ENCODE data around the gene BCAS1.

Gene BCAS1

DNA sequence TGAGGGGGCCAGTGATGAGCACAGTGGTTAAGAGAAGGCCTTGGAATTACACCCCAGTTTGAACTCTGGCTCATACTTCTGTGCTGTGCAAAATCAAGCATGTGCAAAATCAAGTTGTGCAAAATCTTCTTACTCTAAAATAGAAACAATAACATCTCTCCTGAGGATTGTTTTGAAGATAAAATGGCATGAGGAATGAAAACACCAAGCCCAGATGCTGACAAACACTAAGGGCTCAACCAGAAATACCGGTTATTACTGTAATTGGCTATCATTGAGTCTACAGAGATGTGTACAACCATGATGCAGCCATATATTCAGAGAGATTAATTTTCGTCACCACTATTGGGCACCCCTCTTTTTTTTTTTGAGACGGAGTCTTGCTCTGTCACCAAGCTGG lies 5.9 kb upstream of the BCAS1 start:
- H3K9ac ChIP-seq (ENCODE audit: low read depth, low read length) = no peak overlapping the region
- no peak overlapping the region for H3K4me2 ChIP-seq (ENCODE audit: insufficient read depth, low read length)
- no peaks in the 10 kb centered on the region for H4K20me1 ChIP-seq (ENCODE audit: insufficient read depth, low read length)

DNA sequence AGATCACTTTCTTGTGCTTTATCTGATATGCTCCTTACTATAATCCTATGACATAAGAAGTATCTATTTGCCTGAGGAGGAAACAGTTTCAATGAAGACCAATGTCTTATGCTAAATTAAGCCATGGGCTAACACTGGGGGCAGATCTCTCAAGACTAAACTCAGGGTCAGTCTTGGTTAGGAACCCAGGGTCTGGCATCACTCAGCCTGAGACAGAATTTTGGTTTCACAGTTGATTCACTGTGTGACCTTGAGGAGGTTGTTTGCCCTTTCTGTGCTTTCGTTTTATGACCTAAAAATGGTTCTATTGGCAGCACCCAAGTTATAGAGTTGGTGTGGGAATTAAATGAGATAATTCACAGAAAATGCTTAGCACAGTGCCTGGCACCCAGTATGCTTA lies 4.9 kb upstream of the BCAS1 start:
- DNase-seq = no peak
- no peak overlapping the region for H3K4me2 ChIP-seq (ENCODE audit: insufficient read depth, low read length)
- H3K79me2 ChIP-seq (ENCODE audit: insufficient read depth, low read length) = no peaks in the 10 kb centered on the region
- no peaks in the 10 kb centered on the region for H3K9me3 ChIP-seq (ENCODE audit: insufficient read depth, low read length, severe bottlenecking)
- no peaks in the 10 kb centered on the region for H3K36me3 ChIP-seq (ENCODE audit: insufficient read depth, low read length)
- no peak overlapping the region for H2AFZ ChIP-seq (ENCODE audit: low read depth, low read length)
- H3K27me3 ChIP-seq (ENCODE audit: insufficient read depth, low read length, poor library complexity) = peaks cover 7% of the 10 kb centered on the region
- peaks cover 13% of the 10 kb centered on the region for H3K4me1 ChIP-seq (ENCODE audit: insufficient read depth, low read length)
- no peaks in the 10 kb centered on the region for H4K20me1 ChIP-seq (ENCODE audit: insufficient read depth, low read length)
- no peak overlapping the region for H3K4me3 ChIP-seq (ENCODE audit: low read depth in 1 of 2, low read length in 2 of 2)
- ATAC-seq (ENCODE audit: insufficient read depth, low read depth) = no peak
- no peak overlapping the region for H3K27ac ChIP-seq (ENCODE audit: low read length)
- H3K9ac ChIP-seq (ENCODE audit: low read depth, low read length) = no peak overlapping the region
- TF ChIP-seq, protein P1, sequence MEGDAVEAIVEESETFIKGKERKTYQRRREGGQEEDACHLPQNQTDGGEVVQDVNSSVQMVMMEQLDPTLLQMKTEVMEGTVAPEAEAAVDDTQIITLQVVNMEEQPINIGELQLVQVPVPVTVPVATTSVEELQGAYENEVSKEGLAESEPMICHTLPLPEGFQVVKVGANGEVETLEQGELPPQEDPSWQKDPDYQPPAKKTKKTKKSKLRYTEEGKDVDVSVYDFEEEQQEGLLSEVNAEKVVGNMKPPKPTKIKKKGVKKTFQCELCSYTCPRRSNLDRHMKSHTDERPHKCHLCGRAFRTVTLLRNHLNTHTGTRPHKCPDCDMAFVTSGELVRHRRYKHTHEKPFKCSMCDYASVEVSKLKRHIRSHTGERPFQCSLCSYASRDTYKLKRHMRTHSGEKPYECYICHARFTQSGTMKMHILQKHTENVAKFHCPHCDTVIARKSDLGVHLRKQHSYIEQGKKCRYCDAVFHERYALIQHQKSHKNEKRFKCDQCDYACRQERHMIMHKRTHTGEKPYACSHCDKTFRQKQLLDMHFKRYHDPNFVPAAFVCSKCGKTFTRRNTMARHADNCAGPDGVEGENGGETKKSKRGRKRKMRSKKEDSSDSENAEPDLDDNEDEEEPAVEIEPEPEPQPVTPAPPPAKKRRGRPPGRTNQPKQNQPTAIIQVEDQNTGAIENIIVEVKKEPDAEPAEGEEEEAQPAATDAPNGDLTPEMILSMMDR (IDR thresholded peaks at IDR 0.05; ENCODE audit: borderline replicate concordance, extremely low read depth, low read length, poor library complexity, severe bottlenecking) = no peak
- TF ChIP-seq EZH2 (IDR thresholded peaks at IDR 0.05; ENCODE audit: borderline replicate concordance, low read depth, low read length, severe bottlenecking) = no peak

More for the DNA sequence above, 5.9 kb upstream of the BCAS1 start:
- Histone ChIP-seq H3K27ac (ENCODE audit: low read length) (no peak overlapping the region), H3K9me3 (ENCODE audit: insufficient read depth, low read length, severe bottlenecking) (no peaks in the 10 kb centered on the region), H3K4me1 (ENCODE audit: insufficient read depth, low read length) (peaks cover 13% of the 10 kb centered on the region), H3K27me3 (ENCODE audit: insufficient read depth, low read length, poor library complexity) (peaks cover 11% of the 10 kb centered on the region), H3K36me3 (ENCODE audit: insufficient read depth, low read length) (no peaks in the 10 kb centered on the region), H3K4me3 (ENCODE audit: low read depth in 1 of 2, low read length in 2 of 2) (no peak overlapping the region), H3K79me2 (ENCODE audit: insufficient read depth, low read length) (no peaks in the 10 kb centered on the region), H2AFZ (ENCODE audit: low read depth, low read length) (no peak overlapping the region)
- no peak for DNase-seq
- TF ChIP-seq EZH2 (IDR thresholded peaks at IDR 0.05; ENCODE audit: borderline replicate concordance, low read depth, low read length, severe bottlenecking) = no peak
- TF ChIP-seq, protein P1 (IDR thresholded peaks at IDR 0.05; ENCODE audit: borderline replicate concordance, extremely low read depth, low read length, poor library complexity, severe bottlenecking) = no peak
- no peak for ATAC-seq (ENCODE audit: insufficient read depth, low read depth)

DNA sequence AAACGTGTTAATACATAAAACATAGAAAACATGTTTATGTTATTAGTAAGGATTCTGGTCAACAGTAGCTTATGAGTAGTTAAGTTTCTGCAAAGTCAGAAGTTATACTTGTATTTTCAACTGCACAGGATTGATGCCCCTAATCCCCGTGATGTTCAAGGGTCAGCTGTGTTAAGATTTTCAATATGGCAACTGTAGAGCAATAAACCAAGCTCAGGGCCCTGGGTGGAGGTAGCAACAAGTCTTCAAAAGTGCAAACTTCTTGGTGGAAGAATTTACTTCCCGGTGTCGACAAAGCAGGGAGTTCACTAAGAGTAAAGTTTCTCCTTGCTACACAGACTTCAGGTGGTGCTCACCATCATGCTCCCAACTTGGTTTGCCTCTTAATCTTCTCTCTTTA lies 4.1 kb upstream of the BCAS1 start:
- ATAC-seq (ENCODE audit: insufficient read depth, low read depth) = no peak
- Histone ChIP-seq H2AFZ (ENCODE audit: low read depth, low read length) (no peak overlapping the region), H3K4me3 (ENCODE audit: low read depth in 1 of 2, low read length in 2 of 2) (no peak overlapping the region), H3K9me3 (ENCODE audit: insufficient read depth, low read length, severe bottlenecking) (no peaks in the 10 kb centered on the region), H3K4me1 (ENCODE audit: insufficient read depth, low read length) (peaks cover 13% of the 10 kb centered on the region), H3K27me3 (ENCODE audit: insufficient read depth, low read length, poor library complexity) (peaks cover 7% of the 10 kb centered on the region), H3K79me2 (ENCODE audit: insufficient read depth, low read length) (no peaks in the 10 kb centered on the region), H3K9ac (ENCODE audit: low read depth, low read length) (no peak overlapping the region), H3K36me3 (ENCODE audit: insufficient read depth, low read length) (no peaks in the 10 kb centered on the region), H4K20me1 (ENCODE audit: insufficient read depth, low read length) (no peaks in the 10 kb centered on the region), H3K27ac (ENCODE audit: low read length) (no peak overlapping the region), H3K4me2 (ENCODE audit: insufficient read depth, low read length) (no peak overlapping the region)
- DNase-seq = no peak
- TF ChIP-seq EZH2 (IDR thresholded peaks at IDR 0.05; ENCODE audit: borderline replicate concordance, low read depth, low read length, severe bottlenecking) = no peak
- TF ChIP-seq, protein P1 (IDR thresholded peaks at IDR 0.05; ENCODE audit: borderline replicate concordance, extremely low read depth, low read length, poor library complexity, severe bottlenecking) = no peak

DNA sequence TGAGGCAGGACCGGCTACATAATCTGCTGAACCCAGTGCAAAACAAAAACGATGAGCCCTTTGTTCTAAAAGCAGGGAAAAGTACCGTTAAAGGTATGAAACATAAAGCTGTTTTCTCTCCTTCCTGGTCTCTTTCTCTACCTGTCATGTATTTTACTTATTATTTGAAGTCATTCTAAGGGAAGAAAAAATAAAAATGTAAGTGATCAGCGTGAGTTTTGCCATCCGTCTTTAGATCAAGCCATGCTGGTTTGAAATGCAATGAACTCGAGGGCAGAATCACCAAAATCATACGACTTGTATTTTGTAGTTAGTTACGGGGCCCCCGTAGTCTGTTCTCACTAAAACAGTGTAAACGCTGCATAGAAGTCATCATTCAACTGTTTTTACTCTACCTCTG lies 2.9 kb upstream of the BCAS1 start:
- H3K79me2 ChIP-seq (ENCODE audit: insufficient read depth, low read length) = no peaks in the 10 kb centered on the region
- no peak for TF ChIP-seq EZH2 (IDR thresholded peaks at IDR 0.05; ENCODE audit: borderline replicate concordance, low read depth, low read length, severe bottlenecking)
- TF ChIP-seq, protein P1 (IDR thresholded peaks at IDR 0.05; ENCODE audit: borderline replicate concordance, extremely low read depth, low read length, poor library complexity, severe bottlenecking) = no peak
- no peaks in the 10 kb centered on the region for H3K36me3 ChIP-seq (ENCODE audit: insufficient read depth, low read length)
- H2AFZ ChIP-seq (ENCODE audit: low read depth, low read length) = no peak overlapping the region
- no peak for DNase-seq
- H3K9ac ChIP-seq (ENCODE audit: low read depth, low read length) = no peak overlapping the region
- peaks cover 2% of the 10 kb centered on the region for H3K4me1 ChIP-seq (ENCODE audit: insufficient read depth, low read length)
- ATAC-seq (ENCODE audit: insufficient read depth, low read depth) = no peak
- H4K20me1 ChIP-seq (ENCODE audit: insufficient read depth, low read length) = no peaks in the 10 kb centered on the region
- no peaks in the 10 kb centered on the region for H3K9me3 ChIP-seq (ENCODE audit: insufficient read depth, low read length, severe bottlenecking)
- no peak overlapping the region for H3K27ac ChIP-seq (ENCODE audit: low read length)
- no peak overlapping the region for H3K4me3 ChIP-seq (ENCODE audit: low read depth in 1 of 2, low read length in 2 of 2)
- H3K4me2 ChIP-seq (ENCODE audit: insufficient read depth, low read length) = no peak overlapping the region
- peaks cover 7% of the 10 kb centered on the region for H3K27me3 ChIP-seq (ENCODE audit: insufficient read depth, low read length, poor library complexity)

Measured in DND-41 (cell line).